Activated naive CD4-positive, alpha-beta T cell treated with anti-CD3 and anti-CD28 coated beads for 36 hours (primary cell): ENCODE results near the gene EPX. TPM values are rescaled to one million over a fixed set of nuclear protein-coding genes. Genes with fewer than 3 reads are reported as not detected.

Source experiments
- CTCF ChIA-PET: fragments of 350-600 bp; sonication (Branson Sonifier 250); formaldehyde crosslinking; loops from one replicate; lab custom pipeline; 2021; ENCODE audit warnings: antibody characterized with exemption; lab: Charles Lee
- DNase-seq: peaks from one replicate; pipeline ENCODE4 v3.0.0-alpha.2; 2020
- H3K27ac Mint-ChIP-seq: one replicate; pipeline ENCODE4 v1.8.0; 2021; ENCODE audit warnings: mild to moderate bottlenecking, mixed read lengths
- H3K27me3 Mint-ChIP-seq: one replicate; pipeline ENCODE4 v1.8.0; 2021; ENCODE audit warnings: low read depth, mixed read lengths
- H3K36me3 Mint-ChIP-seq: one replicate; pipeline ENCODE4 v1.8.0; 2021; ENCODE audit warnings: low read depth, mixed read lengths
- H3K4me1 Mint-ChIP-seq: one replicate; pipeline ENCODE4 v1.8.0; 2021; ENCODE audit warnings: low read depth, mixed read lengths
- H3K4me3 Mint-ChIP-seq: one replicate; pipeline ENCODE4 v1.8.0; 2021; ENCODE audit warnings: mild to moderate bottlenecking, moderate library complexity, mixed read lengths
- H3K9me3 Mint-ChIP-seq: one replicate; pipeline ENCODE4 v1.8.0; 2021; ENCODE audit warnings: mixed read lengths
- intact Hi-C: fragments of 100-400 bp; cut with micrococcal nuclease; formaldehyde crosslinking; loops from one replicate; pipeline ENCODE4 v1.15.1; 2023
- total RNA-seq, 2 experiments: library from RNA; stranded (reverse); gene quantifications; one replicate each; pipeline ENCODE4 v1.2.3, GENCODE V29; 2021

Gene EPX
- total RNA-seq, 2 experiments from 2014 or later, result not detected

- no peak for DNase-seq
- no peaks in the 10 kb centered on the region for H3K27me3 Mint-ChIP-seq
- CTCF ChIA-PET, result interaction anchor here (0.5 to 2.0 kb wide), 4 partner anchors 11 to 814 kb away, joined by 3 to 11 read pairs (median 4); no protein-coding TSS in a partner anchor
- no peak overlapping the region for H3K4me3 Mint-ChIP-seq
- H3K9me3 Mint-ChIP-seq, result no peaks in the 10 kb centered on the region
- H3K4me1 Mint-ChIP-seq, result no peaks in the 10 kb centered on the region
- peak overlapping the region; percentile 36 for H3K27ac Mint-ChIP-seq
- no peaks in the 10 kb centered on the region for H3K36me3 Mint-ChIP-seq
- intact Hi-C loops, result no loop called here
Measured at GRCh38 chr17:58189436-58190146, 2.9 kb upstream of the EPX start.

- Mint-ChIP-seq H3K4me3 (no peak overlapping the region), H3K4me1 (no peaks in the 10 kb centered on the region), H3K36me3 (no peaks in the 10 kb centered on the region), H3K27ac (no peak overlapping the region), H3K27me3 (no peaks in the 10 kb centered on the region), H3K9me3 (no peaks in the 10 kb centered on the region)
- intact Hi-C loops, result no loop called here
- no peak for DNase-seq
- CTCF ChIA-PET, result interaction anchor here (0.5 to 2.0 kb wide), 2 partner anchors 9 to 122 kb away, joined by 3 to 11 read pairs; no protein-coding TSS in a partner anchor
Measured at GRCh38 chr17:58191241-58191896, 1.2 kb upstream of the EPX start.

GRCh38 chr17:58193641-58194255 is 1.2 kb downstream of the EPX start:
- Mint-ChIP-seq H3K4me3 (no peak overlapping the region), H3K36me3 (no peaks in the 10 kb centered on the region), H3K9me3 (no peaks in the 10 kb centered on the region), H3K27me3 (no peaks in the 10 kb centered on the region), H3K4me1 (no peaks in the 10 kb centered on the region), H3K27ac (no peak overlapping the region)
- CTCF ChIA-PET, result interaction anchor here (1.4 kb wide), 1 partner anchor 21 kb away, joined by 5 read pairs; no protein-coding TSS in a partner anchor
- no peak for DNase-seq
- intact Hi-C loops, result no loop called here

- Mint-ChIP-seq H3K27me3 (no peaks in the 10 kb centered on the region), H3K9me3 (no peaks in the 10 kb centered on the region), H3K4me3 (no peak overlapping the region), H3K4me1 (no peaks in the 10 kb centered on the region), H3K27ac (no peak overlapping the region), H3K36me3 (no peaks in the 10 kb centered on the region)
- DNase-seq, result no peak
- intact Hi-C loops, result no loop called here
- CTCF ChIA-PET, result no interaction called here
Measured at GRCh38 chr17:58195518-58196123, 3.1 kb downstream of the EPX start.

GRCh38 chr17:58196610-58197009 is 4.1 kb downstream of the EPX start:
- H3K9me3 Mint-ChIP-seq, result no peaks in the 10 kb centered on the region
- H3K4me3 Mint-ChIP-seq, result no peak overlapping the region
- no peaks in the 10 kb centered on the region for H3K4me1 Mint-ChIP-seq
- intact Hi-C loops, result no loop called here
- CTCF ChIA-PET, result no interaction called here
- no peaks in the 10 kb centered on the region for H3K27me3 Mint-ChIP-seq
- no peak for DNase-seq
- H3K27ac Mint-ChIP-seq, result no peak overlapping the region
- H3K36me3 Mint-ChIP-seq, result no peaks in the 10 kb centered on the region

- CTCF ChIA-PET, result interaction anchor here (0.6 to 3.5 kb wide), 22 partner anchors 9 to 214 kb away, joined by 3 to 23 read pairs (median 4); partner anchors contain the start of genes LPO and MKS1
- intact Hi-C loops, result loop anchor here (5.0 kb wide), 2 partner anchors 47 to 247 kb away; no protein-coding TSS in a partner anchor
- H3K27me3 Mint-ChIP-seq, result no peaks in the 10 kb centered on the region
- no peaks in the 10 kb centered on the region for H3K36me3 Mint-ChIP-seq
- H3K27ac Mint-ChIP-seq, result no peak overlapping the region
- no peaks in the 10 kb centered on the region for H3K4me1 Mint-ChIP-seq
- no peak overlapping the region for H3K4me3 Mint-ChIP-seq
- no peaks in the 10 kb centered on the region for H3K9me3 Mint-ChIP-seq
- DNase-seq, result peak; percentile 67
Measured at GRCh38 chr17:58200024-58200633, 7.6 kb downstream of the EPX start.

GRCh38 chr17:58202859-58203258 is 10.3 kb downstream of the EPX start:
- no peak overlapping the region for H3K27ac Mint-ChIP-seq
- H3K27me3 Mint-ChIP-seq, result no peaks in the 10 kb centered on the region
- CTCF ChIA-PET, result interaction anchor here (2.2 to 3.5 kb wide), 2 partner anchors 13 to 115 kb away, joined by 6 to 23 read pairs; no protein-coding TSS in a partner anchor
- DNase-seq, result no peak
- no peaks in the 10 kb centered on the region for H3K4me1 Mint-ChIP-seq
- H3K36me3 Mint-ChIP-seq, result no peaks in the 10 kb centered on the region
- no peak overlapping the region for H3K4me3 Mint-ChIP-seq
- intact Hi-C loops, result loop anchor here (5.0 kb wide), 2 partner anchors 44 to 244 kb away; no protein-coding TSS in a partner anchor
- H3K9me3 Mint-ChIP-seq, result no peaks in the 10 kb centered on the region

- H3K4me1 Mint-ChIP-seq, result no peaks in the 10 kb centered on the region
- CTCF ChIA-PET, result no interaction called here
- no peak overlapping the region for H3K27ac Mint-ChIP-seq
Measured at GRCh38 chr17:58204796-58205195, 12.3 kb downstream of the EPX start.

GRCh38 chr17:58205936-58206335 is 13.4 kb downstream of the EPX start:
- Mint-ChIP-seq H3K9me3 (no peaks in the 10 kb centered on the region), H3K27ac (no peak overlapping the region), H3K27me3 (no peaks in the 10 kb centered on the region), H3K36me3 (peaks cover 8% of the 10 kb centered on the region), H3K4me3 (no peak overlapping the region), H3K4me1 (no peaks in the 10 kb centered on the region)
- DNase-seq, result no peak
- intact Hi-C loops, result no loop called here
- CTCF ChIA-PET, result no interaction called here

More at GRCh38 chr17:58204796-58205195, 12.3 kb downstream of the EPX start:
- no peak for DNase-seq
- Mint-ChIP-seq H3K9me3 (no peaks in the 10 kb centered on the region), H3K4me3 (no peak overlapping the region), H3K27me3 (no peaks in the 10 kb centered on the region), H3K36me3 (peaks cover 5% of the 10 kb centered on the region)
- intact Hi-C loops, result loop anchor here (5.0 kb wide), 2 partner anchors 43 to 243 kb away; no protein-coding TSS in a partner anchor

GRCh38 chr17:58207451-58207850 is 14.9 kb downstream of the EPX start:
- CTCF ChIA-PET, result no interaction called here

GRCh38 chr17:58208344-58208743 is 15.8 kb downstream of the EPX start:
- Mint-ChIP-seq H3K4me3 (no peak overlapping the region), H3K36me3 (peaks cover 13% of the 10 kb centered on the region), H3K9me3 (no peaks in the 10 kb centered on the region), H3K4me1 (no peaks in the 10 kb centered on the region), H3K27ac (no peak overlapping the region), H3K27me3 (no peaks in the 10 kb centered on the region)
- DNase-seq, result no peak
- CTCF ChIA-PET, result no interaction called here
- intact Hi-C loops, result no loop called here

More at GRCh38 chr17:58207451-58207850, 14.9 kb downstream of the EPX start:
- Mint-ChIP-seq H3K36me3 (peaks cover 10% of the 10 kb centered on the region), H3K27ac (no peak overlapping the region), H3K4me1 (no peaks in the 10 kb centered on the region), H3K9me3 (no peaks in the 10 kb centered on the region), H3K27me3 (no peaks in the 10 kb centered on the region), H3K4me3 (no peak overlapping the region)
- no peak for DNase-seq
- intact Hi-C loops, result no loop called here
